ENCODE results near the gene CLMN. TPM values are rescaled to one million over a fixed set of nuclear protein-coding genes. Genes with fewer than 3 reads are reported as not detected.

CLMN gene
- total and polyA plus RNA-seq, 2 experiments from 2014 or later, result 3.2 to 5.7 TPM

- H3K36me3 ChIP-seq (ENCODE audit: insufficient read depth), result peaks cover 6% of the 10 kb centered on the region; the same call in 1 of the 2 replicates
- H3K9me3 Mint-ChIP-seq, result peaks cover 3% of the 10 kb centered on the region; the same call in 1 of the 3 replicates
- H4K20me1 ChIP-seq (replicated peaks; ENCODE audit: insufficient read depth), result no peaks in the 10 kb centered on the region
- H3K79me2 ChIP-seq (replicated peaks; ENCODE audit: insufficient read depth), result no peaks in the 10 kb centered on the region
- no peaks in the 10 kb centered on the region for H3F3A ChIP-seq (replicated peaks; ENCODE audit: low read depth)
- peak; percentile 78 for DNase-seq (ENCODE audit: low spot score)
- peaks cover 5% of the 10 kb centered on the region for H3K36me3 Mint-ChIP-seq (ENCODE audit: low read depth)
- H3K27ac ChIP-seq (ENCODE audit: low read depth), result no peak overlapping the region
- H2AFZ ChIP-seq, result peak overlapping the region; percentile 25; the same call in 1 of the 2 replicates
- peak; percentile 69 for ATAC-seq
- peak overlapping the region; percentile 64; the same call in 1 of the 2 replicates for H3K27ac Mint-ChIP-seq
- TF ChIP-seq POLR2AphosphoS5 (IDR thresholded peaks at IDR 0.05; ENCODE audit: low read depth), result no peak
- TF ChIP-seq NANOG (IDR thresholded peaks at IDR 0.05; ENCODE audit: borderline replicate concordance), result no peak
- TF ChIP-seq CREB1 (CRISPR knock-in tag; IDR thresholded peaks at IDR 0.05; ENCODE audit: low read depth), result no peak
- no peak for TF ChIP-seq ZNF331 (CRISPR knock-in tag; IDR thresholded peaks at IDR 0.05; ENCODE audit: low read depth)
- TF ChIP-seq EZH2phosphoT487 (IDR thresholded peaks at IDR 0.05; ENCODE audit: unreplicated experiment), result no peak
- no peak for TF ChIP-seq STAT1 (IDR thresholded peaks at IDR 0.05; ENCODE audit: unreplicated experiment)
- no peak for TF ChIP-seq EZH2 (IDR thresholded peaks at IDR 0.05; ENCODE audit: low read depth, unreplicated experiment)
- TF ChIP-seq ZNF114 (CRISPR knock-in tag; IDR thresholded peaks at IDR 0.05), result no peak
- TF ChIP-seq, protein P1, sequence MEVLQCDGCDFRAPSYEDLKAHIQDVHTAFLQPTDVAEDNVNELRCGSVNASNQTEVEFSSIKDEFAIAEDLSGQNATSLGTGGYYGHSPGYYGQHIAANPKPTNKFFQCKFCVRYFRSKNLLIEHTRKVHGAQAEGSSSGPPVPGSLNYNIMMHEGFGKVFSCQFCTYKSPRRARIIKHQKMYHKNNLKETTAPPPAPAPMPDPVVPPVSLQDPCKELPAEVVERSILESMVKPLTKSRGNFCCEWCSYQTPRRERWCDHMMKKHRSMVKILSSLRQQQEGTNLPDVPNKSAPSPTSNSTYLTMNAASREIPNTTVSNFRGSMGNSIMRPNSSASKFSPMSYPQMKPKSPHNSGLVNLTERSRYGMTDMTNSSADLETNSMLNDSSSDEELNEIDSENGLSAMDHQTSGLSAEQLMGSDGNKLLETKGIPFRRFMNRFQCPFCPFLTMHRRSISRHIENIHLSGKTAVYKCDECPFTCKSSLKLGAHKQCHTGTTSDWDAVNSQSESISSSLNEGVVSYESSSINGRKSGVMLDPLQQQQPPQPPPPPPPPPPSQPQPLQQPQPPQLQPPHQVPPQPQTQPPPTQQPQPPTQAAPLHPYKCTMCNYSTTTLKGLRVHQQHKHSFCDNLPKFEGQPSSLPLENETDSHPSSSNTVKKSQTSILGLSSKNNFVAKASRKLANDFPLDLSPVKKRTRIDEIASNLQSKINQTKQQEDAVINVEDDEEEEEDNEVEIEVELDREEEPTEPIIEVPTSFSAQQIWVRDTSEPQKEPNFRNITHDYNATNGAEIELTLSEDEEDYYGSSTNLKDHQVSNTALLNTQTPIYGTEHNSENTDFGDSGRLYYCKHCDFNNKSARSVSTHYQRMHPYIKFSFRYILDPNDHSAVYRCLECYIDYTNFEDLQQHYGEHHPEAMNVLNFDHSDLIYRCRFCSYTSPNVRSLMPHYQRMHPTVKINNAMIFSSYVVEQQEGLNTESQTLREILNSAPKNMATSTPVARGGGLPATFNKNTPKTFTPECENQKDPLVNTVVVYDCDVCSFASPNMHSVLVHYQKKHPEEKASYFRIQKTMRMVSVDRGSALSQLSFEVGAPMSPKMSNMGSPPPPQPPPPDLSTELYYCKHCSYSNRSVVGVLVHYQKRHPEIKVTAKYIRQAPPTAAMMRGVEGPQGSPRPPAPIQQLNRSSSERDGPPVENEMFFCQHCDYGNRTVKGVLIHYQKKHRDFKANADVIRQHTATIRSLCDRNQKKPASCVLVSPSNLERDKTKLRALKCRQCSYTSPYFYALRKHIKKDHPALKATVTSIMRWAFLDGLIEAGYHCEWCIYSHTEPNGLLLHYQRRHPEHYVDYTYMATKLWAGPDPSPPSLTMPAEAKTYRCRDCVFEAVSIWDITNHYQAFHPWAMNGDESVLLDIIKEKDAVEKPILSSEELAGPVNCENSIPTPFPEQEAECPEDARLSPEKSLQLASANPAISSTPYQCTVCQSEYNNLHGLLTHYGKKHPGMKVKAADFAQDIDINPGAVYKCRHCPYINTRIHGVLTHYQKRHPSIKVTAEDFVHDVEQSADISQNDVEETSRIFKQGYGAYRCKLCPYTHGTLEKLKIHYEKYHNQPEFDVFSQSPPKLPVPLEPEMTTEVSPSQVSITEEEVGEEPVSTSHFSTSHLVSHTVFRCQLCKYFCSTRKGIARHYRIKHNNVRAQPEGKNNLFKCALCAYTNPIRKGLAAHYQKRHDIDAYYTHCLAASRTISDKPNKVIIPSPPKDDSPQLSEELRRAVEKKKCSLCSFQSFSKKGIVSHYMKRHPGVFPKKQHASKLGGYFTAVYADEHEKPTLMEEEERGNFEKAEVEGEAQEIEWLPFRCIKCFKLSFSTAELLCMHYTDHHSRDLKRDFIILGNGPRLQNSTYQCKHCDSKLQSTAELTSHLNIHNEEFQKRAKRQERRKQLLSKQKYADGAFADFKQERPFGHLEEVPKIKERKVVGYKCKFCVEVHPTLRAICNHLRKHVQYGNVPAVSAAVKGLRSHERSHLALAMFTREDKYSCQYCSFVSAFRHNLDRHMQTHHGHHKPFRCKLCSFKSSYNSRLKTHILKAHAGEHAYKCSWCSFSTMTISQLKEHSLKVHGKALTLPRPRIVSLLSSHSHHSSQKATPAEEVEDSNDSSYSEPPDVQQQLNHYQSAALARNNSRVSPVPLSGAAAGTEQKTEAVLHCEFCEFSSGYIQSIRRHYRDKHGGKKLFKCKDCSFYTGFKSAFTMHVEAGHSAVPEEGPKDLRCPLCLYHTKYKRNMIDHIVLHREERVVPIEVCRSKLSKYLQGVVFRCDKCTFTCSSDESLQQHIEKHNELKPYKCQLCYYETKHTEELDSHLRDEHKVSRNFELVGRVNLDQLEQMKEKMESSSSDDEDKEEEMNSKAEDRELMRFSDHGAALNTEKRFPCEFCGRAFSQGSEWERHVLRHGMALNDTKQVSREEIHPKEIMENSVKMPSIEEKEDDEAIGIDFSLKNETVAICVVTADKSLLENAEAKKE (CRISPR knock-in tag; IDR thresholded peaks at IDR 0.05), result no peak
- no peak for TF ChIP-seq ETS1 (IDR thresholded peaks at IDR 0.05)
- no peak for TF ChIP-seq JUNB (IDR thresholded peaks at IDR 0.05; ENCODE audit: unreplicated experiment)
- TF ChIP-seq CTCF (conservative IDR thresholded peaks at IDR 0.05; ENCODE audit: low read depth in 2 of 2), result no peak
- TF ChIP-seq REST (IDR thresholded peaks at IDR 0.05; ENCODE audit: unreplicated experiment), result no peak
- peaks cover 39% of the 10 kb centered on the region for H3K4me1 Mint-ChIP-seq
- H3K4me1 ChIP-seq (ENCODE audit: insufficient read depth), result peaks cover 18% of the 10 kb centered on the region
- no peaks in the 10 kb centered on the region for H3K27me3 ChIP-seq (ENCODE audit: insufficient read depth)
- peak overlapping the region; percentile 37 for H3K4me2 ChIP-seq
- H3K4me3 Mint-ChIP-seq, result peak overlapping the region; percentile 29; the same call in 1 of the 3 replicates
- no peaks in the 10 kb centered on the region; the same call in 1 of the 2 replicates for H3K9me2 ChIP-seq (ENCODE audit: insufficient read depth)
- H3K4me3 ChIP-seq, result no peak overlapping the region
- H3K27me3 Mint-ChIP-seq (ENCODE audit: insufficient read depth, low read depth, poor library complexity), result peaks cover 7% of the 10 kb centered on the region
These were observed 122.2 kb downstream of the CLMN start for GRCh38 chr14:95197551-95197950.
